ENCODE results near the gene KTN1.

GRCh38 chr14:55611859-55612258, 31.9 kb downstream of the KTN1 start:
- TF ChIP-seq POLR2A (IDR thresholded peaks at IDR 0.05), result no peak
- no peak for TF ChIP-seq EP300 (IDR thresholded peaks at IDR 0.05)
- TF ChIP-seq, protein P1, sequence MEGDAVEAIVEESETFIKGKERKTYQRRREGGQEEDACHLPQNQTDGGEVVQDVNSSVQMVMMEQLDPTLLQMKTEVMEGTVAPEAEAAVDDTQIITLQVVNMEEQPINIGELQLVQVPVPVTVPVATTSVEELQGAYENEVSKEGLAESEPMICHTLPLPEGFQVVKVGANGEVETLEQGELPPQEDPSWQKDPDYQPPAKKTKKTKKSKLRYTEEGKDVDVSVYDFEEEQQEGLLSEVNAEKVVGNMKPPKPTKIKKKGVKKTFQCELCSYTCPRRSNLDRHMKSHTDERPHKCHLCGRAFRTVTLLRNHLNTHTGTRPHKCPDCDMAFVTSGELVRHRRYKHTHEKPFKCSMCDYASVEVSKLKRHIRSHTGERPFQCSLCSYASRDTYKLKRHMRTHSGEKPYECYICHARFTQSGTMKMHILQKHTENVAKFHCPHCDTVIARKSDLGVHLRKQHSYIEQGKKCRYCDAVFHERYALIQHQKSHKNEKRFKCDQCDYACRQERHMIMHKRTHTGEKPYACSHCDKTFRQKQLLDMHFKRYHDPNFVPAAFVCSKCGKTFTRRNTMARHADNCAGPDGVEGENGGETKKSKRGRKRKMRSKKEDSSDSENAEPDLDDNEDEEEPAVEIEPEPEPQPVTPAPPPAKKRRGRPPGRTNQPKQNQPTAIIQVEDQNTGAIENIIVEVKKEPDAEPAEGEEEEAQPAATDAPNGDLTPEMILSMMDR (IDR thresholded peaks at IDR 0.05), result no peak

All from ovary (tissue), 3 donors.